GM19467 (cell line): Measurements from ENCODE around the gene FAM118B.
A peak's percentile ranks its signal among the peaks of the same experiment; 100 is the strongest.
"Not testable (repeated sequence)": the region's sequence is repeated elsewhere in the genome, so short reads cannot be mapped to it uniquely, and the experiment has no call there.

Experiments used
- ATAC-seq: cut with Tn5 transposase; IDR thresholded peaks from one replicate; pipeline ENCODE4 v1.9.1; 2021; ENCODE audit warnings: mild to moderate bottlenecking, moderate library complexity; ENCODE audit not compliant: unreplicated experiment

Gene FAM118B

DNA sequence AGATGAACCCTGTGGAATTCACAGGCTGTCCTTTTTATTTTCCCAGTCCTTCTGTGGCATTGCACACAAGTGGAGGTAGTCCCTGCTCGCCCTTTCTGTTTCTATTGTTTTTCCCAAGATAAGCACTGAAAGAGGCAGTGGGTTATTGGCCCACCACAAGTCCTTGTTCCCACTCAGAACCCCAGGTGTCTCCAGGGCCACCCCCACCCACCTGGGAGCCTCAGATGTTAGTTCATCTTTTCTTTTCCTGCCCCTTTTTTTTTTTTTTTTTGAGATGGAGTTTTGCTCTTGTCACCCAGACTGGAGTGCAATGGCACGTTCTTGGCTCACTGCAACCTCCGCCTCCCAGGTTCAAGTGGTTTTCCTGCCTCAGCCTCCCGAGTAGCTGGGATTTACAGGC lies 97.2 kb downstream of the FAM118B start:
- ATAC-seq = not testable (repeated sequence)

DNA sequence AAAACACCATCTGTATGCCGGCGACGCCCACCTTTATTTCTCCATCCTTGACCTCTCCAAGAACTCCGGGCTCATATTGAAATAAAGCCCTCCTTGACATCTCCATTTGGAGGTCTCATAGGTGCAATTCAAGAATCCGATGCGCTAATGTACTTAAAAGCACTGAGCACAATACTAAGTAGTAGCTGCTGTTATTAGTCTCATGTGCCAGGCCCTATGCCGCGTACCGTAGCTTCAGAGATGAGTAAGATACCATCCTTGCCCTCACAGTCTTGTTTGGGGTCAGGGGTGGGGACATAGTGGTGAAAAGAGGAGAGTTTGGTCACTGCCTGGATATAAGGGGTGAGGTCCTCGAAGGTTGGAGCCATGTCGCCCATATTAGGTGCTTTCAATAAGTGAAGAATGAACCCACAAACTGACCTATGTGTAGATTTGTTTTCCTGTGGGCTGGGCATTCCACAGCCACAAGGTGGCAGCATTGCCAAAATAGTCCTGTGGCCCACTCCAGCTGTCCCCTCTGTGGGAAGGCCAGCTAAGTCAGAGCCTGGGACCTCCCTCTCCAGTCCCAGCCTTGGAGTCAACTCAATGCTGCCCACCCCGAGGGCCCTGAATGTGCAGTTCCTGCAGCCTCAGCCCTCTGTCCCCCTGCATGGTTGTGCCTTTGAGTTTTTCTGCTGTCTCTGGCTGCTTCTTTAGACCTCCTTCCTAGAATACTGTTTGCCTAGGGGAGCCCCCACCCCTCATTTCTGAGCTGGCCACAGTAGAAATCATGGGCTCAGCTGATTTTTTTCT lies 98.8 kb downstream of the FAM118B start:
- ATAC-seq = no peak

DNA sequence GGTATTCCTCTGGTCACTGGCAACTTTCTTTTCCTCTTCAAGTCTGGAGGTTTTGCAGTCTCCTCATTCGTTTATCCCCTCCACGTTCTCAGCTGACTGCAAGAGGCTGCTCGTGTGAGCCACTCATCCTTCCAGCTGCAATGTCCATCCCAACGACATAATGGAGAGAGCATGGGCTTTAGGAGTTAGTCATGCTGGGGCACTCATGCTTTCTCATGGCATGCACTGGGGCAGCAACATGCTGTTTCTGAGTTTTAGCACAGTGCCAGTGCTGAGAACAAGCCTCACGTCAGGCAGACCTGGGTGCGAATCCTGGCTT lies 99.4 kb downstream of the FAM118B start:
- no peak for ATAC-seq

DNA sequence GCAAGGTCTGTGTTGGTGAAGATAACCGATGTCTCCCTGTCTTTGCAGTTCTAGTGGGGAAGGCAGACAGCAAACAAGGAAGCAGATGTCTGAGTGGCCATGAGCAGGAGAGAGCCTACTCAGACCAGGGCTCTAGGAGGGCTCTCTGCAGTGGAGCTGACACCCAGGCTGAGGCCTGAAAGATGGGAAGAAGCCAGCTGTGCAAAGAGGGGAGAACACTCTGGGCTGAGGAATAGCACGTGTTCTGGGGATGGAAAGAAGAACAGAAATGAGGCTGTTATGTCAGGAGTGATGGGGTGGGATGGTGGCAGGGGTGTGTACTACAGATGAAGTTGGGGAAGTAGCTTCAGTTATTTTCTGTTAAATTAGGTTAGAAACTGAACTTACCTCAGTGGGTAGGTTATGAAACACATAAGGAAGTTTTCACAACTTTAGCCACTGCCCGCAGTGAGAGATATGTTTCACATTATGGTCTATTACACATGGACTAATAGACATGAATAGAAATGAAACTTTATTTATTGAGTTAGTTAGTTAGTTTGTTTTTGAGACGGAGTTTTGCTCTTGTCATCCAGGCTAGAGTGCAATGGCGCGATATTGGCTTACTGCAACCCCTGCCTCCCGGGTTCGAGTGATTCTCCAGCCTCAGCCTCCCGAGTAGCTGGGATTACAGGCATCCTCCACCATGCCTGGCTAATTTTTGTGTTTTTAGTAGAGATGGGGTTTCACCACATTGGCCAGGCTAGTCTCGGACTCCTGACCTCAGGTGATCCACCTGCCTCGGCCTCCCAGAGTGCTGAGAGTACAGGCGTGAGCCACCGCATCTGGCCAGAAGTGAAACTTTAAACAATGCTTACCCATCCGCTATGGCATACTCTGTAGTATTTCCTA lies 100.1 kb downstream of the FAM118B start:
- peak; percentile 70 for ATAC-seq
